Measurements from ENCODE around the gene CCL4. TPM values are rescaled to one million over a fixed set of nuclear protein-coding genes. Genes with fewer than 3 reads are reported as not detected.
A peak's percentile ranks its signal among the peaks of the same experiment; 100 is the strongest.

CCL4 gene
- total RNA-seq, 1 donor from 2014 or later: 11.9 TPM

DNA sequence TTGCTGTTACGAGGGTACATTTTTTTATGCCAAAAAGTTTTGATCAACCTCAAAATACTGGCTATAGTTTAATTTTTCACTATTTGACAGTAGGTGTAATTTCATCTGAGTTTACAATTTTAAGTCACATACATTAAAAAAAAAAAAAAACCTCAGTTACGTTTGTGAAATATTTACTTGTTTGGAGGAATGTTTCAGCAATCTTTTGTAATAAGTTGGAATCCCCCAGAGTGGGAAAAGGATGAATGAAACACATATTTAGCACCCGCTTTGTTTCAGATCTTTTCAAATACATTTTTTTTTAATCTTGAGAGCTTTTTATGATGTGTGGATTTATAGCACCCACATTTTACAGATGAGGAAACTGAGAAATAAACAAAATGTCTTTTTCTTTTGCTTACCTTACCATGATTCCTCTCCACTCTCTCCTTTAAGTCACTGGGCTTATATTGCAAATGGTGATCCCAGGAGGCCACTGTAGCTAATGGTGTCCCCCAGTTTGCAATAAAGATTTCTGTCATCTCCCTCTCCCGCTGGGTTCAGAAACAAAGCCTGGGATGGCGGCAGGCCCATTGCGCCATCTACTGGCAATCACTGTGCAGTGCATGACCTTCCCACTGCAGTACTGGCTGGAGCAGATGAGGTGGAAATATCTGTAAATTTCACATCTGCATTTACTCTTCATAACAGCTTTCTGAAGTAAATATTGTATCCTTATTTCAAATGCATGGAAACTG lies 45.1 kb downstream of the CCL4 start:
- H3K27ac ChIP-seq: no peak overlapping the region
- H3K4me3 ChIP-seq: no peak overlapping the region
- peaks cover 4% of the 10 kb centered on the region for H3K4me1 ChIP-seq
- TF ChIP-seq, protein P1, sequence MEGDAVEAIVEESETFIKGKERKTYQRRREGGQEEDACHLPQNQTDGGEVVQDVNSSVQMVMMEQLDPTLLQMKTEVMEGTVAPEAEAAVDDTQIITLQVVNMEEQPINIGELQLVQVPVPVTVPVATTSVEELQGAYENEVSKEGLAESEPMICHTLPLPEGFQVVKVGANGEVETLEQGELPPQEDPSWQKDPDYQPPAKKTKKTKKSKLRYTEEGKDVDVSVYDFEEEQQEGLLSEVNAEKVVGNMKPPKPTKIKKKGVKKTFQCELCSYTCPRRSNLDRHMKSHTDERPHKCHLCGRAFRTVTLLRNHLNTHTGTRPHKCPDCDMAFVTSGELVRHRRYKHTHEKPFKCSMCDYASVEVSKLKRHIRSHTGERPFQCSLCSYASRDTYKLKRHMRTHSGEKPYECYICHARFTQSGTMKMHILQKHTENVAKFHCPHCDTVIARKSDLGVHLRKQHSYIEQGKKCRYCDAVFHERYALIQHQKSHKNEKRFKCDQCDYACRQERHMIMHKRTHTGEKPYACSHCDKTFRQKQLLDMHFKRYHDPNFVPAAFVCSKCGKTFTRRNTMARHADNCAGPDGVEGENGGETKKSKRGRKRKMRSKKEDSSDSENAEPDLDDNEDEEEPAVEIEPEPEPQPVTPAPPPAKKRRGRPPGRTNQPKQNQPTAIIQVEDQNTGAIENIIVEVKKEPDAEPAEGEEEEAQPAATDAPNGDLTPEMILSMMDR (IDR thresholded peaks at IDR 0.05): peak; percentile 98
- DNase-seq (peak; percentile 73), ATAC-seq (peak; percentile 93)
- intact Hi-C loops (cut with DNase I): loop anchor here (10.0 kb wide), 1 partner anchor 184 kb away; no protein-coding TSS in a partner anchor
- H3K36me3 ChIP-seq: no peaks in the 10 kb centered on the region
- H3K9me3 ChIP-seq: no peaks in the 10 kb centered on the region
- H3K27me3 ChIP-seq (ENCODE audit: low read depth): no peaks in the 10 kb centered on the region

- DNase-seq: no peak
- TF ChIP-seq, protein P1 (IDR thresholded peaks at IDR 0.05): no peak
- no peak overlapping the region for H3K27ac ChIP-seq
- no peak overlapping the region for H3K4me3 ChIP-seq
- ATAC-seq: peak; percentile 26 to 30
- no peaks in the 10 kb centered on the region for H3K9me3 ChIP-seq
- H3K36me3 ChIP-seq: no peaks in the 10 kb centered on the region
- H3K27me3 ChIP-seq (ENCODE audit: low read depth): no peaks in the 10 kb centered on the region
- intact Hi-C loops (cut with DNase I): loop anchor here (10.0 kb wide), 1 partner anchor 185 kb away; no protein-coding TSS in a partner anchor
- H3K4me1 ChIP-seq: peaks cover 4% of the 10 kb centered on the region
These were observed 45.7 kb downstream of the CCL4 start for GRCh38 chr17:36149296-36149820.

GRCh38 chr17:36151891-36152638 lies 48.4 kb downstream of the CCL4 start:
- no peak overlapping the region for H3K27ac ChIP-seq
- peaks cover 4% of the 10 kb centered on the region for H3K27me3 ChIP-seq (ENCODE audit: low read depth)
- no peaks in the 10 kb centered on the region for H3K9me3 ChIP-seq
- H3K4me3 ChIP-seq: no peak overlapping the region
- DNase-seq (no peak), ATAC-seq (no peak)
- TF ChIP-seq, protein P1 (IDR thresholded peaks at IDR 0.05): no peak
- no peaks in the 10 kb centered on the region for H3K36me3 ChIP-seq
- peaks cover 4% of the 10 kb centered on the region for H3K4me1 ChIP-seq
- intact Hi-C loops (cut with DNase I): no loop called here

DNA sequence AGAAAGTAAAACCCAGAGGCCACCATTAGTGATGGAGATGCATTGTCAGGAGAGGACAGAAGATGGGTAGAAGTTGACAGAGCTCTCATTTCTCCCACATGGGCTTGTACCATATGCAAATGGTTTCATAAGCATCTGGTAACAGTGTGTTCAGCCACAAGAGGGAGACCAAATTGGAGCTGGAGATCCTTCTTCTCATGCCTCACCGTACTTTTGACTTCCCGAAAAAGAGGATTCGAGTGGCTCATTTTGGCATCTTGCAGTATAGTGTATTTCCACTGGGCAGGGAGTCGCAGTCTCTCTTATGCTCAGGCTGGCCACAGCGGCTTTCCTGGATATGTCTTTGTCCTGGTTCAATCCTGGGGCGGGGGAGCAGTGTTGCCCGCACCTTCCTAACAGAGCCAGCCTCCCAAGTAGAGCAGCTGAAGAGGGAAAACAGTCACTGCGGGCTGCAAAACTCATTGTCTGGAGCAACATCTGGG lies 49.1 kb downstream of the CCL4 start:
- intact Hi-C loops (cut with DNase I): no loop called here
- no peak for ATAC-seq
- no peak for DNase-seq
- Histone ChIP-seq H3K9me3 (no peaks in the 10 kb centered on the region), H3K4me3 (no peak overlapping the region), H3K4me1 (peaks cover 4% of the 10 kb centered on the region), H3K27me3 (ENCODE audit: low read depth) (peaks cover 4% of the 10 kb centered on the region), H3K36me3 (no peaks in the 10 kb centered on the region), H3K27ac (no peak overlapping the region)
- TF ChIP-seq, protein P1 (IDR thresholded peaks at IDR 0.05): no peak

- TF ChIP-seq, protein P1 (IDR thresholded peaks at IDR 0.05): no peak
- no peak for DNase-seq
- no peak overlapping the region for H3K4me3 ChIP-seq
- no peak for ATAC-seq
- intact Hi-C loops (cut with DNase I): no loop called here
- H3K9me3 ChIP-seq: no peaks in the 10 kb centered on the region
- H3K4me1 ChIP-seq: peaks cover 4% of the 10 kb centered on the region
- H3K27me3 ChIP-seq (ENCODE audit: low read depth): peaks cover 4% of the 10 kb centered on the region
- H3K27ac ChIP-seq: no peak overlapping the region
- no peaks in the 10 kb centered on the region for H3K36me3 ChIP-seq
These were observed 50.4 kb downstream of the CCL4 start for GRCh38 chr17:36153895-36154610.

Data from lower lobe of right lung (tissue), 2 donors.